ENCODE results near the gene LYRM4.

The LYRM4 gene

DNA sequence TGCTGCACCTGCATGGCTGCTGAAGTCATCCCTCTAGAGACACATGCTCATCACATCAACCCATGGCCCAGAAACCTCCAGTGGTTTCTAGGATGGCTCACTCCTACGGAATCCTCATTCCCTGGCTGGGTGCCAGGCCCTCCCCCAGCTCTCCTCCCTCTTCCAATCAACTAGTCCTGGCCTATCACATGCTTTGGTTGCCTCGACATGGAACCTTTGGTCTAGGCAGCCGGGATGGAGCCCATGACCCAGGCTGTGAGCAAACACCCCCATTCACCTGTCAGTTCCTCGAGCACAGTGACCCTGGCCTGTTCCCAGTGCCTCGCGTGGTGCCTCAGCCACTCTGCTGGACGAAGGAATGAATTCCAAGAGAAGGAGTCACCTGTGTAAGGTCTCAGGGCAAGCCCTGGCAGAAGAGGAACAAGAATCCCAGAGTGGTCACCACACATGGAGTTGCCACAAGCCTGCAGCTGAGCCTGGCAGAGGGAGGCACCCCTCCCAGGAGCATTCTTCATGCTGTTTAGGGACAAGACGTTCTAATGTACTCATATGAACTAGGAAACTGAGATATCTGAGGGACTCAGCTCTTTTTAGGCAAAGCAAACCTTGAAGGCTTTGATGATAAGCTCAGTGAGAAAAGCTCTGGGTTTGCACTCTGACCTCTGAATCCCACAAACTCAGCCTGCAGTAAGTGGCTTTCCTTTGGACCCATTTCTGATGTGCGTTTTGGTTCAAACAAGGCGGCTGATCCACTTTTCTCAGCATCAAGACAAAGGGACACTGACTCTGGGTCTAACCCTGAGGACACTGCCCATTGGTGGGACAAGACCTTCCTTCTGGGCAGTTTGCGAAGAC, 135.4 kb downstream of the LYRM4 start:
- TF ChIP-seq POLR2AphosphoS5 (IDR thresholded peaks at IDR 0.05; ENCODE audit: low read depth), result no peak
- TF ChIP-seq, protein P1, sequence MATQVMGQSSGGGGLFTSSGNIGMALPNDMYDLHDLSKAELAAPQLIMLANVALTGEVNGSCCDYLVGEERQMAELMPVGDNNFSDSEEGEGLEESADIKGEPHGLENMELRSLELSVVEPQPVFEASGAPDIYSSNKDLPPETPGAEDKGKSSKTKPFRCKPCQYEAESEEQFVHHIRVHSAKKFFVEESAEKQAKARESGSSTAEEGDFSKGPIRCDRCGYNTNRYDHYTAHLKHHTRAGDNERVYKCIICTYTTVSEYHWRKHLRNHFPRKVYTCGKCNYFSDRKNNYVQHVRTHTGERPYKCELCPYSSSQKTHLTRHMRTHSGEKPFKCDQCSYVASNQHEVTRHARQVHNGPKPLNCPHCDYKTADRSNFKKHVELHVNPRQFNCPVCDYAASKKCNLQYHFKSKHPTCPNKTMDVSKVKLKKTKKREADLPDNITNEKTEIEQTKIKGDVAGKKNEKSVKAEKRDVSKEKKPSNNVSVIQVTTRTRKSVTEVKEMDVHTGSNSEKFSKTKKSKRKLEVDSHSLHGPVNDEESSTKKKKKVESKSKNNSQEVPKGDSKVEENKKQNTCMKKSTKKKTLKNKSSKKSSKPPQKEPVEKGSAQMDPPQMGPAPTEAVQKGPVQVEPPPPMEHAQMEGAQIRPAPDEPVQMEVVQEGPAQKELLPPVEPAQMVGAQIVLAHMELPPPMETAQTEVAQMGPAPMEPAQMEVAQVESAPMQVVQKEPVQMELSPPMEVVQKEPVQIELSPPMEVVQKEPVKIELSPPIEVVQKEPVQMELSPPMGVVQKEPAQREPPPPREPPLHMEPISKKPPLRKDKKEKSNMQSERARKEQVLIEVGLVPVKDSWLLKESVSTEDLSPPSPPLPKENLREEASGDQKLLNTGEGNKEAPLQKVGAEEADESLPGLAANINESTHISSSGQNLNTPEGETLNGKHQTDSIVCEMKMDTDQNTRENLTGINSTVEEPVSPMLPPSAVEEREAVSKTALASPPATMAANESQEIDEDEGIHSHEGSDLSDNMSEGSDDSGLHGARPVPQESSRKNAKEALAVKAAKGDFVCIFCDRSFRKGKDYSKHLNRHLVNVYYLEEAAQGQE (IDR thresholded peaks at IDR 0.05; ENCODE audit: insufficient replicate concordance, low read depth), result no peak
- TF ChIP-seq, protein P2, sequence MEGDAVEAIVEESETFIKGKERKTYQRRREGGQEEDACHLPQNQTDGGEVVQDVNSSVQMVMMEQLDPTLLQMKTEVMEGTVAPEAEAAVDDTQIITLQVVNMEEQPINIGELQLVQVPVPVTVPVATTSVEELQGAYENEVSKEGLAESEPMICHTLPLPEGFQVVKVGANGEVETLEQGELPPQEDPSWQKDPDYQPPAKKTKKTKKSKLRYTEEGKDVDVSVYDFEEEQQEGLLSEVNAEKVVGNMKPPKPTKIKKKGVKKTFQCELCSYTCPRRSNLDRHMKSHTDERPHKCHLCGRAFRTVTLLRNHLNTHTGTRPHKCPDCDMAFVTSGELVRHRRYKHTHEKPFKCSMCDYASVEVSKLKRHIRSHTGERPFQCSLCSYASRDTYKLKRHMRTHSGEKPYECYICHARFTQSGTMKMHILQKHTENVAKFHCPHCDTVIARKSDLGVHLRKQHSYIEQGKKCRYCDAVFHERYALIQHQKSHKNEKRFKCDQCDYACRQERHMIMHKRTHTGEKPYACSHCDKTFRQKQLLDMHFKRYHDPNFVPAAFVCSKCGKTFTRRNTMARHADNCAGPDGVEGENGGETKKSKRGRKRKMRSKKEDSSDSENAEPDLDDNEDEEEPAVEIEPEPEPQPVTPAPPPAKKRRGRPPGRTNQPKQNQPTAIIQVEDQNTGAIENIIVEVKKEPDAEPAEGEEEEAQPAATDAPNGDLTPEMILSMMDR (IDR thresholded peaks at IDR 0.05; ENCODE audit: insufficient read depth, low read length), result no peak
- TF ChIP-seq GABPA (IDR thresholded peaks at IDR 0.05; ENCODE audit: low read depth), result no peak
- TF ChIP-seq SPI1 (IDR thresholded peaks at IDR 0.05; ENCODE audit: borderline replicate concordance, low read depth), result no peak
- DNase-seq (ENCODE audit: low read depth in 1 of 2, low spot score in 1 of 2), result no peak
- H3K27ac ChIP-seq (replicated peaks), result no peak overlapping the region
- no peaks in the 10 kb centered on the region for H3K27me3 ChIP-seq (ENCODE audit: insufficient read depth, poor library complexity, severe bottlenecking)
- no peak overlapping the region for H3K4me3 ChIP-seq (replicated peaks; ENCODE audit: insufficient read depth, low read length)

DNA sequence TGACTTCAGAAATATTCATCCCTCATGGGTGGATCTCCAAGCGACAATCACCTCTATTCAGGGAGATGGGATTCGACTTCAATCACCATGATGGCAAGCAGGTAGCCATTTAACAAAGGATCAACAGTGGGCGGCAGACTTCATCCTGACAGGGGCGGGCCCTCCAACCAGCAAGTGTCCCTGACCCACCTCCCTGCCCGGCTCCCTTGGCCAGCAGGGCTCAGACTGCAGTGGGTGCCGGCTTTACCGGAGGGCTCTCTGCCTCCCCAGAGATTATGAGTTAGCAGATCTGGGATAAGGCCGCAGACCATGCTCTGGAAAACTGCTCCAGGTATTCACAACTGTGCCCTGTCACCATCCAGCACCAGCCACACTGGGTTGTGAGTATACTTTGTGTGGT, 136.2 kb downstream of the LYRM4 start:
- no peak overlapping the region for H3K4me3 ChIP-seq (replicated peaks; ENCODE audit: insufficient read depth, low read length)
- no peak overlapping the region for H3K27ac ChIP-seq (replicated peaks)
- no peak for DNase-seq (ENCODE audit: low read depth in 1 of 2, low spot score in 1 of 2)
- TF ChIP-seq POLR2AphosphoS5 (IDR thresholded peaks at IDR 0.05; ENCODE audit: low read depth), result no peak
- TF ChIP-seq GABPA (IDR thresholded peaks at IDR 0.05; ENCODE audit: low read depth), result no peak
- TF ChIP-seq SPI1 (IDR thresholded peaks at IDR 0.05; ENCODE audit: borderline replicate concordance, low read depth), result no peak
- no peaks in the 10 kb centered on the region for H3K27me3 ChIP-seq (ENCODE audit: insufficient read depth, poor library complexity, severe bottlenecking)

DNA sequence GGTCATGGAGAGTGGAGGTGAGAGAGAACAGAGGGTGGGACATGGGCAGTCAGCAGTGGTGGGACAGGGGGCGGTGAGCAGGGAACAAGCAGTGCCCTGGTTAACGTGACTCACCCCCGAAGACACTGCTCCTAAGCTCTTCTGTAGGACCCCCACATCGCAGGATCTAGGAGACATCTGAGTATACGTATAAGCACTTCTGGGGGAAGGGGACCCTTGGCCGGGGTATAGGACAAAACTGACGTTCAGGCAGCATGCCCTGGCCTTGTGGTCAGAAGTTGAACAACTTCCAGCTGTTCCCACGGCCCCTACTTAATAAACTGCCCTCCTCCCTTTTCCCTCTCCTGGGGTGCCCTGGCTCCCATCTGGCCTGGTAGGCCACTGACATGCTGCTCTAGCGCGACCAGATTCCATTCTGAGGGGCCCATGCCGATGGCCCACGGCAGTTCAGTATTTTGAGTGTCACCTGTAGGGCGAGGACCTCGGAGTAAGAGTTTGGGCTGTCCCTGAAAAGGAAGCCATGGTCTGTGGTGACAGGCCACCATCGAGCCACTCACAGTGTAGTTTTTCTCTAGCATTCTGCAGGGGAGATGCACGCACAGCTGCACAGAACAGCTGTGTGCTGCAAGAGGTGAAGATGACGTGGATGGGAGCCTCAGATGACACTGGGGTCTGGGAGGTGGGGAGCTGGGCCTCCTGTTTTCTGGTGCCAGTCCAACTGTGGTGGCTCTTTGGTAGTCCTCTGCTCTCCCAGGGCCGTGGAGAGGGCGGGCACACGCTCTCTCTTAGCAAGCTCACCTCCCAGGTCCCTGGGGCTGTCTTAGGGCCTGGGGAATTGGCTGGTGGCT, 137.2 kb downstream of the LYRM4 start:
- TF ChIP-seq, protein P1 (IDR thresholded peaks at IDR 0.05; ENCODE audit: insufficient replicate concordance, low read depth), result no peak
- TF ChIP-seq GABPA (IDR thresholded peaks at IDR 0.05; ENCODE audit: low read depth), result no peak
- no peak for TF ChIP-seq POLR2AphosphoS5 (IDR thresholded peaks at IDR 0.05; ENCODE audit: low read depth)
- TF ChIP-seq, protein P2 (IDR thresholded peaks at IDR 0.05; ENCODE audit: insufficient read depth, low read length), result no peak
- no peak for TF ChIP-seq SPI1 (IDR thresholded peaks at IDR 0.05; ENCODE audit: borderline replicate concordance, low read depth)
- Histone ChIP-seq H3K4me3 (replicated peaks; ENCODE audit: insufficient read depth, low read length) (no peak overlapping the region), H3K27me3 (ENCODE audit: insufficient read depth, poor library complexity, severe bottlenecking) (no peaks in the 10 kb centered on the region), H3K27ac (replicated peaks) (no peak overlapping the region)
- no peak for DNase-seq (ENCODE audit: low read depth in 1 of 2, low spot score in 1 of 2)
